ENCODE measurements around the gene CTCFL. TPM values are rescaled to one million over a fixed set of nuclear protein-coding genes. Genes with fewer than 3 reads are reported as not detected.

Gene CTCFL
- total and polyA plus RNA-seq, 2 of the 13 experiments (the other 11 are each of a cell fraction or from before 2014, with no cell fraction given), result 0.04 TPM; not detected in 1

GRCh38 chr20:57560554-57561355, 35.8 kb upstream of the CTCFL start, which contains the start of gene PCK1 (continued):
- TF ChIP-seq ZNF331 (CRISPR knock-in tag; IDR thresholded peaks at IDR 0.05) (peak; percentile 92), NCOR1 (IDR thresholded peaks at IDR 0.05; ENCODE audit: borderline replicate concordance, low read length) (peak; percentile 100), ZNF275 (CRISPR knock-in tag; IDR thresholded peaks at IDR 0.05; ENCODE audit: borderline replicate concordance) (peak; percentile 49; the same call in 1 of the 2 replicates), ZNF546 (CRISPR knock-in tag; conservative IDR thresholded peaks at IDR 0.05) (peak; percentile 56; the same call in 1 of the 2 replicates), KLF13 (CRISPR knock-in tag; IDR thresholded peaks at IDR 0.05) (no peak), ETV6 (CRISPR knock-in tag; conservative IDR thresholded peaks at IDR 0.05) (no peak), ZNF577 (CRISPR knock-in tag; IDR thresholded peaks at IDR 0.05; ENCODE audit: borderline replicate concordance, low read depth) (no peak), GTF2F1 (IDR thresholded peaks at IDR 0.05; ENCODE audit: low read length) (peak; percentile 94), PHF8 (CRISPR knock-in tag; IDR thresholded peaks at IDR 0.05) (peak; percentile 52; the same call in 1 of the 2 replicates), ZNF34 (CRISPR knock-in tag; IDR thresholded peaks at IDR 0.05; ENCODE audit: borderline replicate concordance) (no peak), FOXO1 (CRISPR knock-in tag; IDR thresholded peaks at IDR 0.05) (peak; percentile 97), RELA (CRISPR knock-in tag; IDR thresholded peaks at IDR 0.05) (no peak), ZNF441 (CRISPR knock-in tag; IDR thresholded peaks at IDR 0.05; ENCODE audit: borderline replicate concordance) (peak; percentile 75), CCAR2 (optimal IDR thresholded peaks at IDR 0.05; ENCODE audit: low read depth, low read length) (no peak), TFDP2 (CRISPR knock-in tag; IDR thresholded peaks at IDR 0.05) (peak; percentile 81), ZBTB49 (CRISPR knock-in tag; IDR thresholded peaks at IDR 0.05; ENCODE audit: borderline replicate concordance) (no peak), KLF12 (CRISPR knock-in tag; IDR thresholded peaks at IDR 0.05; ENCODE audit: borderline replicate concordance) (peak; percentile 23; the same call in 1 of the 2 replicates), ESRRA (CRISPR knock-in tag; IDR thresholded peaks at IDR 0.05; ENCODE audit: low read depth) (peak; percentile 97)
- TF ChIP-seq, protein P1, sequence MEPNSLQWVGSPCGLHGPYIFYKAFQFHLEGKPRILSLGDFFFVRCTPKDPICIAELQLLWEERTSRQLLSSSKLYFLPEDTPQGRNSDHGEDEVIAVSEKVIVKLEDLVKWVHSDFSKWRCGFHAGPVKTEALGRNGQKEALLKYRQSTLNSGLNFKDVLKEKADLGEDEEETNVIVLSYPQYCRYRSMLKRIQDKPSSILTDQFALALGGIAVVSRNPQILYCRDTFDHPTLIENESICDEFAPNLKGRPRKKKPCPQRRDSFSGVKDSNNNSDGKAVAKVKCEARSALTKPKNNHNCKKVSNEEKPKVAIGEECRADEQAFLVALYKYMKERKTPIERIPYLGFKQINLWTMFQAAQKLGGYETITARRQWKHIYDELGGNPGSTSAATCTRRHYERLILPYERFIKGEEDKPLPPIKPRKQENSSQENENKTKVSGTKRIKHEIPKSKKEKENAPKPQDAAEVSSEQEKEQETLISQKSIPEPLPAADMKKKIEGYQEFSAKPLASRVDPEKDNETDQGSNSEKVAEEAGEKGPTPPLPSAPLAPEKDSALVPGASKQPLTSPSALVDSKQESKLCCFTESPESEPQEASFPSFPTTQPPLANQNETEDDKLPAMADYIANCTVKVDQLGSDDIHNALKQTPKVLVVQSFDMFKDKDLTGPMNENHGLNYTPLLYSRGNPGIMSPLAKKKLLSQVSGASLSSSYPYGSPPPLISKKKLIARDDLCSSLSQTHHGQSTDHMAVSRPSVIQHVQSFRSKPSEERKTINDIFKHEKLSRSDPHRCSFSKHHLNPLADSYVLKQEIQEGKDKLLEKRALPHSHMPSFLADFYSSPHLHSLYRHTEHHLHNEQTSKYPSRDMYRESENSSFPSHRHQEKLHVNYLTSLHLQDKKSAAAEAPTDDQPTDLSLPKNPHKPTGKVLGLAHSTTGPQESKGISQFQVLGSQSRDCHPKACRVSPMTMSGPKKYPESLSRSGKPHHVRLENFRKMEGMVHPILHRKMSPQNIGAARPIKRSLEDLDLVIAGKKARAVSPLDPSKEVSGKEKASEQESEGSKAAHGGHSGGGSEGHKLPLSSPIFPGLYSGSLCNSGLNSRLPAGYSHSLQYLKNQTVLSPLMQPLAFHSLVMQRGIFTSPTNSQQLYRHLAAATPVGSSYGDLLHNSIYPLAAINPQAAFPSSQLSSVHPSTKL (CRISPR knock-in tag; IDR thresholded peaks at IDR 0.05), result peak; percentile 98
